Measurements from ENCODE around the gene ZNF785.

Gene ZNF785

DNA sequence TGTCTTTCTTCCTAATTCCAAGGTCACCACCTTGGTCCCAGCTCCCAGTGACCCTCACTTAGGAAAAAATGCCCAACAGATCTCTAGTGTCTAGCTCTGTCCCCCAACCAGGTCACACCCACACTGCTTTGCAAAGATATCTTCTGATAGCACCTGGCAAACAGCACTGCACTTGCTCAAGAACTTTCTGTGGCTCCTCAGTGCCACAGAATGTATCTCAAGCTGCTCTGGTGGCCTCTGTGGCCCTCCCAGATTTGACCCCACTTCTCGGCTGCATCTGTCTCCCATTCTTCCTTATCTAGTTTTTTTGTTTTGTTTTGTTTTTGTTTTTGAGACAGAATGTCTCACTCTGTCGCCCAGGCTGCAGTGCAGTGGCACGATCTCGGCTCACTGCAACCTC is 19.0 kb downstream of the ZNF785 start:
- no peak for DNase-seq

DNA sequence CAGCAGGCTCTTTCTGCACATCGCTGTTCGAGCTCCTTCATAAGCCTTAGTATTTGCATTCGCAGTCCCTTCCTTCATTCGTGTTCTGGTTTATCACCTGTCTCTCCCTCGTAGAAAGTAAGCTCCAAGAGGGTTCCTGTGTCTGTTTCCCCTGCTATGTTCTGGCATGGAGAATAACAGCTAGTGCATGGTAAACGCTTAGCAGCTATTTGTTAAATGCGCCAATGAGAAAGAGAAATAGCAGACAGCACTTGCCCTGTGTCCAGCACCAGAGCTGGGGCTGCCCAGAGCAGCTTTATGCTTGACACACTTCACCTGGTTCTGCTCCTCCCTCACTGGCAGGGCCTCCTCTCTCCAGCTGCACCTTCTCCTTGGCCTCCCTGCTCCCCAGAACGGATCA is 19.5 kb downstream of the ZNF785 start:
- DNase-seq = no peak

DNA sequence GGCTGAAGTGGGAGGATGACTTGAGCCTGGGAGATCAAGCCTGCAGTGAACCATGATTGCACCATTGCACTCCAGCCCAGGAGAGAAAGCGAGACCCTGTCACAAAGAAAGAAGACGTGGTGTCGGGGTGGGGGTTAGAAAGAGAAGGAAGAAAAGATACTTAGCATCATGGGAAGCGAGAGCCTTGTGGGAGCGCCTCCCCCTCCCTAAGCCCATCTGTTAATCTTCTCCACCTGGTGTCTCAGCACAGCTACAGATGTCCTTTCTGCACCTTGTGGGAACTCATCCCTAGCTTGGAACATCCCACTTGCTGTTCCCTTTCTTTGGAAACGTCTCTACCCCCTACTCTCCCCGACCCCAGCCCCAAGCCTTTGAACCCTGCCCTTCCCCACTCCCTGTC is 20.0 kb downstream of the ZNF785 start:
- no peak for DNase-seq

GRCh38 chr16:30562021-30562420 is 23.5 kb downstream of the ZNF785 start:
- DNase-seq = no peak

DNA sequence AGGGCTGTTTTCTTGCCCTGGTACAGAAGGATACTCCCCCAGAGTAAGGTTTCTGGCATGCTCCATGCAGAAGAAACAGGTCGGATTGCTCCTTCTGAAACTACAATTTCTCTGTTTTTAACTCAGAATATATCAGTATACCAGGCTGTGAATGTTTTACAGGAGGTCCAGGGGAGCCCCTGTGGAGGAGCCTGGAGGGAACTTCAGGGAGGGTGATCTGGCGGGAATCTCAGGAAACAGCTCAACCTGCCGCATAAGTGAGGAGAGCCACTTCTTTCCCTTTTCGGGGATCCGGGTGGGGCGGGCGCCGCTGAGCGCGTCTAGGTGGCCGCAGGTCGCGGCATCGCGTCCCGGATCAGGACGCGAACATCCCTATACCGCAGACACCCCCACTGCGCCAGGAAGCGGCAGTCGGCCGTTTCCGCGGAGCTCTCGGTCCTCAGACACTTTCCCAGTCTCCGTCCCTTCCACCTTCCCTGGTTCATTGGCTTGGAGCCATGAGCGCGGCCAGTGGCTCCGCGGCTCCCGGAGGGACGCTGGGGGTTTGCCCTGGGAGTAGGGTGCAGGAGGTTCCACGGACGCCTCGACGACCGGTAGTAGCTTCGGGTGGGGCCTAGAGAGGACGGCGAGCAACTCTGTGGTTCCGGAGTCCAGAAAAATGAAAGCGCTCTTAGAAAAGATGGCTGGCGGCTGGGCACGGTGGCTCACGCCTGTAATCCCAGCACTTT is 24.2 kb downstream of the ZNF785 start:
- DNase-seq = peak in 7 of 58 donors; percentile 3 to 9 (median 6)

- DNase-seq = no peak
Observed at GRCh38 chr16:30559690-30560089, 25.8 kb downstream of the ZNF785 start.

DNA sequence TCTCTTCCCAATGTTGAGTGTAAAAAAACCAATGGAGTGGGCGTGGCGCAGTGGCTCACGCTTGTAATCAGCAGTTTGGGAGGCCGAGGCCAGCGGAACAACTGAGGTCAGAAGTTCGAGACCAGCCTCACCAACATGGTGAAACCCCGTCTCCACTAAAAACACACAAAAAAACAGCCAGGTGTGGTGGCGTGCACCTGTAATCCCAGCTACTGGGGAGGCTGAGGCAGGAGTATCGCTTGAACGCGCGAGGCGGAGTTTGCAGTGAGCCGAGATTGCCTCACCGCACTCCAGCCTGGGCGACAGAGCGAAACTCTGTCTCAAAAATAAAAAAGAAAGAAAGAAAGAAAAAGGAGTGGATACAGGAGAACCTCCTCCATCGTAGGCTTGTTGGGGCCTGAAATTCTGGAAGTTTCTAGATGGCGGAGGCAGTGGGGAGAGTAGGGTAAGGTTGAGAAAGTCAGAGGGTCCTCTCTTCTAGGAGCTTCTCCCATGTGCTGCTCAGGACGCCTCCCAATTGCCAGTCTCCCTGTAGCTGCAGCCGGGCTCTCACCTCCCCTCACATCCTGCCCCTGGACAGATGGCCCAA is 26.6 kb downstream of the ZNF785 start:
- no peak for DNase-seq

DNA sequence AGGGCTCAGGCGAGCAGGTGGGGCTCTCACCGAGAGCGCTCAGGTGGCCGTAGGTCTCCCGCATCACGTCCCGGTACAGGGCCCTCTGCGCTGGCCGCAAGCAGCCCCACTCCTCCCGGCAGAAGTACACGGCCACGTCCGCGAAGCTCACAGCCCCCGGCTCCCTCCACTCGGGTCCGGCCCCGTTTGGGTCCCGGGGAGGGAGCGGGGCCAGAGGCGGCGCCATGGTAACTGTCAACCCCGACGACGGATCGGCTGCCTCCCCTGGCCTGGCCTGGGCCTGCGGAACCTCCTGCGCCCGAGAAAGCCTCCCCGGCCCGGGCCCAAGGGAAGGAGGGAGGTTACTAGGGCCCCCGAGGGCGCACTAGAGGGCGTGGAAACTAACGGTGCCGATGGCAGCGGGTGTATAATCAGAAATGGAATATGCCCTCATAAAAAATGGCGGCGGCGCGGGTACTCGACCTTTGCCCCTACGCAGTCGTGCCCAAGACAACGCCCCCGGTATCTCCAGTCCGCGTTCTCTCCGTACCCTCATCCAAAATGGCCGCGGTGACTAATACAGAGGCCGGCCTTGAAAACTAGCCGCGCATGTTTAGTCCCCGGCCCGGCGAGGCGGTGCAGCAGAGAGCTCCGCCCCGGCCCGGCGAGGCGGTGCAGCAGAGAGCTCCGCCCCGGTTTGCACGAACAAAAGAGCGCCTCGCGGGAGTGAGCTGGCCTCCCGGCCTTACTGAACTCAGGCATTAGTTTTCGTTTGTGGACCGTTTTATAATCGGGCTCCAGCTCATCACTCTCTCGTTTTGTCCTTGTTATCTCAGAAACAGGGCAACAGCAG is 27.3 kb downstream of the ZNF785 start, which contains the start of gene ZNF764:
ZNF764 (minus strand) TSS at position 418 of the 832 bp plus-strand sequence; CDS start at position 226, 192 bp downstream.
- DNase-seq = peak; percentile 73 to 99 (median 97)

DNA sequence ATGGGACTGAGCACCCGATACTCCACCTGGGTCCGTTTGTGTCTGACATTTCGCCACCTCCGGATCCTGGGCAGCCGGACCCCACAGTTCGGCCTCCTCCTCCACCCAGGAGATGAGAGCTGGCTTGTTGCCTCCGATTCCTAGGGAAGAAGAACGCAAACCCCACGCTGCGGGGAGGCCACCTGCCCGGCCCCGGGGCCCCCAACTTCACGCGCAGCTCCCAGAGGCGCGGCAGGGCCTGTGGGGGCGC is 27.9 kb downstream of the ZNF785 start:
- peak in 1 of 58 donors; percentile 39 for DNase-seq

DNA sequence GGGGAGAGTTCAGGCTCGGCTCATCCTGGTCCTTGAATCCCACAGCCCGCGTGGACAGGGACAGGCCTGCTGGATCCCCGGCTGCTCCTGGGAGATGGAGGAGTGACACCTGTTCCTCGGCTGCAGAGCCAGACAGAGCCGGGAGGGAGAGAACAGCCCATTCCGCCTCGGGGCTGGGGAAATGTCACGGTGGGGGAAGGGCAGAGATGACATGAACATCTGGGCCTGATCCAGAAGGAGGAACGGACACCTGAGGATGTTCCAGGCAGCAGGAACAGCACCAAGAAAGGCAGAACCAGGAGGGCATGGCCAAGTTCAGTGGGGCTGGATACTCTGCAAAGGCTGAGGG is 29.4 kb downstream of the ZNF785 start:
- no peak for DNase-seq

DNA sequence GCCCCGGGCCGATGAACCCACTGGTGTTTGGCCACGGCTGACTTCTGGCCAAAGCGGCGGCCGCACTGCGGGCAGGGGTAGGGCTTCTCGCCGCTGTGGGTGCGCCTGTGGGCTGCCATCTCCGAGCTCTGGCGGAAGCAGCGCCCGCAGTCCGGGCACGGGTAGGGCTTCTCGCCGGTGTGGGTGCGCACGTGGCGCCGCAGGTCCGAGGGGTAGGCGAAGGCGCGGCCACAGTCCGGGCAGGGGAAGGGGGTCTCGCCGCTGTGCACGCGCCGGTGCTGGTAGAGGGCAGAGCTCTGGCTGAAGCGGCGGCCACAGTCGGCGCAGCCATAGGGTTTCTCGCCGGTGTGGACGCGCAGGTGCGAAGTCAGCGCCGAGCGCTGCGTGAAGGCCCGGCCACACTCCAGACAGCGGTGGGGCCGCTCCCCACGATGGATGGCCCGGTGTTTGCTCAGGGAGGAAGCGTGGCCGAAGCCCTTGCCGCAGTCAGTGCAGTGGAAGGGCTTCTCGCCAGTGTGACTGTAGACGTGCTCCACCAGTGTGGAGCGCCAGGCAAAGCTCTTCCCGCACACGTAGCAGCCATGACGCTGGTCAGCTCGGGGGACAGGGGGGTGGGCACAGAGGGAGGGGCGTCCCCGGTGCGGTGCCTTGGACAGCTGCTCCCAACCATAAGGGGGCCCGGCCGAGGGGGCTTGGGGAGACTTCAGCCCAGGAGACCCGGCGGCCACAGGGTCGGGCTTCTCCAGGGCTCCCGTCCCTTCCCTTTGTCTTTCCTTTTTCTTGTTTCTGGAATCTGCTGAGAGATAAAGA is 30.0 kb downstream of the ZNF785 start:
- DNase-seq = no peak

DNA sequence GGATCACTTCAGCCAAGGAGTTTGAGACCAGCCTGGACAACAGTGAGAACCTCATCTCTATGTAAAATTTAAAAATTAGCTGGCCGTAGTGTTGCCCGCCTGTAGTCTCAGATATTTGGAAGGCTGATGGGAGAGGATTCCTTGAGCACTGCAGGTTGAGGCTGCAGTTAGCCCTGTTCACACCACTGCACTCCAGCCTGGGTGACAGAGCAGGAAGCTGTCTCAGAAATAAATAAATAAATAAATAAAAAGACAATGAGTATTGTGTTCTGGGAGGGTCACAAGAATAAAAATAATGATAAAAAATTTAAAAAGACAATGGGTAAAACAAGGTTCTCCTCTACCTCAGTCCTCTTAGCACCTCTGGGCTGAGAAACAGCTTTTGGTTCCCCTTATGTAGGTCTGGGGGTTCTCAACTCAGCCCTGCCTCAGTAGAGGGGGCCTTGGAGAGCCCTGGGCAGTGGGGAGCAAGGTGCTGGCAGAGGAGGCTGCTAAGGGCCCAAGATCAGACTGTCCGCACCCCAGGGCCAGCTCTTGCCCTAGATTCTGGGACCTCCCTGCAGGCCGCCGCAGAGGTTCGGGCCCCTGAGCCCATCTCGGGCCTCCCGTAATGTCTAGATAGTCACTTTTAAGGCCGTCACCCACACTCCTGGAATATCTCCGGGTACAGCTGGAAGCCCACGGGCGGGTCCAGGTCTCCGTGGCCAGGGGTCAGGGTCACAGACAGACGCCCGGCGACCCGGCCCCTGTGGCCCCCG is 30.8 kb downstream of the ZNF785 start:
- DNase-seq = no peak

- no peak for DNase-seq
Observed at GRCh38 chr16:30553393-30553899, 32.1 kb downstream of the ZNF785 start.

DNA sequence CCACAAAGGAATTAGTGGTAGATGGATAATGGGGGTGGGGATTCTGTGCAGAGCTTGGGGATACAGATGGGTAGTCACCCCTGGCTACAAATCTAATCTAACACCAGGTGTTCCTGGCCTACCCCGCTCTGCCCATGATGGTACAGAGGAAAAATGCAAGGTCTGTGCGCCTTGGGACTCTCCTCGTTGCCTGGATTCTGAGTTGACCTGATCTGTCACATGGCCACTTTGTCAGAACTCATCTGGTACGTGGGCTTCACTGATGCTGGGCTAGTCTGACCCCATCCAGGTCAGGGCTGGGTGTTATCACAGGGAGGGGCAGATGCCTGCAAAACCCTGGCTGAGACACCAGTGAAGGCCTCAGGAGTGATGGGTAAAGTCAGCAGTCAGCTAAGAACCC is 32.5 kb downstream of the ZNF785 start:
- no peak for DNase-seq

DNA sequence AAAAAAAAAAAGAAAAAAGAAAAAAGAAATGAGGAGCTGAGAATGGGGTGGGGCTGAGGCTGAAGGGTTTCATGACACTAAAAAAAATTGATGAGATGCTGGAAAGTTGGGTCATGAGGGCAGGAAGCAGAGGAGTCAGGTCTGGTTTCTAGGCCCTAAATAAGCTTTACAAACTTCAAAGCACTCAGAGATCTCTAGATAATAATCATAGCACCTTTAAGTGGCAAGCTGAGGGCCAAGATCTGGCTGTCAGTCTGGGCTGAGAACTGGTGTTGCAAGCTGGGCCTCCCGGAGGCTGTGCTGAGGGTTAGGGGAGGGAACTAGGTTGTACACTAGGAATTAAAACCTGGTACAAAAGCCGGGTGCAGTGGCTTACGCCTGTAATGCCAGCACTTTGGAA is 33.7 kb downstream of the ZNF785 start:
- no peak for DNase-seq

DNA sequence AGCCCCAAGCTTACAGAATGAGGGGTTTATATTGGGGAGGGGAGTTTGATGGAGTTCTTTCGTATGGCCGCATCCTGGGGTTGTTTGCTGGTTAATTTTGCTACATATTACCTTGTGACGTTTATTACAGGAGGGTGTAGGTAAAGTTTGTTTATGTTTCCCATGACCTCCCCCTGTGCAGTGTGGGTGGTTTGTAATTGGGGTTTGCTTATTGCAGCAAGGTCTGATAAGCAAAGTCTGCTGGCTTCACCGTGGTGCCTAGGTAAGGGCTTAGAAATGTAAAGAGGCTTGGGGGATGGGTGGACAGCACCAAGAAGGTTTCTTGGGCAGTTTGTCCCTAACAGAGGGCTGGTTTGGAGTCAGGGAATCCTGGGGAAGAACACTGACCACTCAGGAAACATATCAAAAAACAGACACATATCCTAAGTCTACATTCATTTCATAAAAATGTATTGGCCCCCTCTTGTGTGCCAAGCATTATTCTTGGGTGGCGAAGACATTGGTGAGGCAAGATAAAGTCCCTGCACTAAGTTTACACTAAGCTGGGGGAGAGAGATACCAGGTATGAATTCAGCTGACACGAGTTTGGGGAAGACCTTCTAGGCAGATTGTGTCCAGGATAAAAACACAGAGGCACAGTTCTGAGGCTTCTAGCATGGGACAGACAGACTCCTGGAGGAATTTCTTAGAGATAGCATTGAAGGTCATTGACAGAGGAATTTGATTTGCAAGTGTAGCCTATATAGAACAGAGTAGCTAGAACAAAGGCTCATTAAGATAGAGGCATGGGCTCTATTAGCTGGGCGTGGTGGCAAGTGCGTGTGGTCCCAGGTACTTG is 36.9 kb downstream of the ZNF785 start:
- no peak for DNase-seq

DNA sequence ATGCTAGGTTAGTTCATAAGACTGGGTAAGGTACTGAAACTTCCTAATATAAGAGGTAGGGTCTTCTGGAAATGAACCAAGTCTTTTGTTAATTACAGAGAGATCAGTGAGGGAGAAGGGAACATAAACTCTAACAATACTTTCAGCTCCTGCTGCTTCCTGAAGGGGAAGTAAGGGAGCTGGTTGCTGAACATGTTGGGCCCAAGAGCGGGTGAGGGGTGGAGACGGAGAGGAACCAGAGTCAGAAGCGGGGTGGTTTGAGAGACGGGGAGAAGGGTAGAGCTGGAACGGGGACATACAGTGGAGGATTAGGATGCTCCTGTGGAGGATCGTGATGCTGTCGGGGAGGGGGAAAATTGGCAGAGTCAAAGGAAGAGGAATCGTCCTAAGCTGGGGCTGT is 39.4 kb downstream of the ZNF785 start:
- DNase-seq = no peak

DNA sequence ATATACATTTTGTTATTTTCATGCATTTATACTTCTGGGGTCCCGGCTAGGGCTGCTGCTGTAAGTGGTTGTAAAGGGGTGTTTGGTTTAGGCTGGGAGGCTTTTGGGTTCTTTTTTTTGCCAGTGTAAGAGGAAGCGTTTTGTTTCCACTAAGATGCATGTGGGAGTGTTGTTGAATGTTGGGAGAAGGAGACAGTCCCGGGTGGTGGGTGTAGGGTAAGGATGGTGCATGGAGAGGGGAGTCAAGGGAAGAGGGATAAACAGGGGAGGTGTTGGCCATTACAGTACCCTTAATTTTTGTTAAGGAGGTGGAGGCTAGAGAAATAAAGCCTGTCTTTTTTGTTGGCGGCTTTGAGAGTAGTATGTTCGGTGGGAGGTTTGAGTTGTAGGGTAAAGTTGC is 42.4 kb downstream of the ZNF785 start:
- no peak for DNase-seq

GRCh38 chr16:30541502-30542329 is 43.8 kb downstream of the ZNF785 start:
- no peak for DNase-seq

Measured in anterior cingulate cortex (tissue), 58 donors.